Measurements from ENCODE around the gene EXOC3L4.
A peak's percentile ranks its signal among the peaks of the same experiment; 100 is the strongest.

The EXOC3L4 gene

DNA sequence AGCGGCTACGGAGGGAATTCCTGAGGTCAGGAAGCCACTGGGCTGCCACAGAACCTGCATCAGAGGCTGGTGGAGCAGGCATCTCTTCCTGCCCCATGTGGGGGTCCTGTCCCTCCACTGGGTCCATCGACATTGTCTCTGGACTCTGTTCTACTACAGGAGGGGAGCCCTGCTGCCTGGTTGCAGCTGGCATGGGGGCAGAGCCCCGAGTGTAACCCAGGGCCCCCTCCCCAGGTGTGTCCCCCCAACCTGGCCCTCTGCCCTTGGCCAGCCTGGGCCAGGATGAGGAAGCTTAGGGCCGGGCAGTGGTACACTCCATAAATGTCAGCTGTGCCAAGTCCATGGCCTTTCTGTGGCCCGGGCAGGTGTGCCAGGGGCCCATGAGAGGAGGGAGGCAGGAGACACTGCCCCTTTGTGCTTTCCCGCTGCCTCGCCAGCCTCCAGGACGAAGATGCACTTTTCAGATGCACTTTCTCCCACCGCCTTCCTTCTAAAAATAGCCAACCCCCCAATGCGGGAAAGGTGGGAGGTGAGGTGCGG, 4.0 kb upstream of the EXOC3L4 start:
- Histone ChIP-seq H3K27me3 (replicated peaks; ENCODE audit: control insufficient read depth, insufficient read depth, low read length, poor library complexity, severe bottlenecking) (peaks cover 6% of the 10 kb centered on the region), H3K4me3 (ENCODE audit: insufficient read depth, low read depth, low read length, poor library complexity, severe bottlenecking) (no peak overlapping the region), H3K27ac (ENCODE audit: insufficient read depth, low read length, poor library complexity, severe bottlenecking) (no peak overlapping the region), H3K4me1 (ENCODE audit: control insufficient read depth, insufficient read depth, low read length, poor library complexity, severe bottlenecking) (peaks cover 11% of the 10 kb centered on the region), H3K36me3 (ENCODE audit: control insufficient read depth, insufficient read depth, low read length) (no peaks in the 10 kb centered on the region), H3K9me3 (ENCODE audit: control insufficient read depth, low read length) (no peaks in the 10 kb centered on the region)
- no peak for DNase-seq

DNA sequence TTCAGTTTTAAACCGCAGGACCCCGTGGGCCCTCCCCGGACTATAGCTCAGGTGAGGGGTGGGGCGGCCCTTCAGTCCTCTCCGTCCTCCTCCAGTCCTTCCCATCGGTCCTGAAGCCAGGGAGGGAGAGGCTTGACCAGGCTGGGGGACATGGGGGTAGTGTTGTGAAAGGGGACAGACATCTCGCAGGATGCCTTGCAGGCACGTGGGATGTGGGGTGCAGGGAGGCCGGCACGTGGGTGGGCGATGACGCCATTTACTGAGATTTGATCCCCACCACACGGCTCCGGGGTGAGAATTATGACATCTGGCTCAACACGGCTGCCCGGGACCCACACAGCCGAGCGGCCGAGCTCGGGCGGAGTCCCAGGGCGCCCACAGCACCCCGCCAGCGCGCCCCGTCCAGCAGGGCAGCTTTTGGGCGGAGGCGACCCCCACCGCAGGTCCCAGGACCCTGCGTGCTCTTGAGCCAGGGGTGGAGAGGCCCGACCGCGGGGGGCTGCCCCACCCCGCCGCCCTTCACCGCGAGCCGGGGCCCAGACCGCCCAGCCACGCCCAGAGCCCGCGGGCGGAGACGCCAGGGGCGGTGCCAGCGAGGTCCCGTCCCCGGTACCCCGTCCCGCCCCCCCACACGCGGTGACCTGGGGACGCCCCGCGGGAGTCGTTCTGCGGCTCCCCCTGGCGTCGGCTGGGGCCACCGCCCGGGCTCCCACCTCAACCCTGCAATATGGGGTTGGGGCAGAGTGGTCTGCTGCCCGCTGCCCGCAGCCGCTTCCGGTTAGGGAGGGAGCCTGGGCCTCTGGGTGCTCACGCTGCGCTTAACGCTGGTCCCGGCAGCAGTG, 3.3 kb upstream of the EXOC3L4 start:
- H3K27ac ChIP-seq (ENCODE audit: insufficient read depth, low read length, poor library complexity, severe bottlenecking), result no peak overlapping the region
- DNase-seq, result peak; percentile 61 to 73 (median 64)
- no peaks in the 10 kb centered on the region for H3K9me3 ChIP-seq (ENCODE audit: control insufficient read depth, low read length)

DNA sequence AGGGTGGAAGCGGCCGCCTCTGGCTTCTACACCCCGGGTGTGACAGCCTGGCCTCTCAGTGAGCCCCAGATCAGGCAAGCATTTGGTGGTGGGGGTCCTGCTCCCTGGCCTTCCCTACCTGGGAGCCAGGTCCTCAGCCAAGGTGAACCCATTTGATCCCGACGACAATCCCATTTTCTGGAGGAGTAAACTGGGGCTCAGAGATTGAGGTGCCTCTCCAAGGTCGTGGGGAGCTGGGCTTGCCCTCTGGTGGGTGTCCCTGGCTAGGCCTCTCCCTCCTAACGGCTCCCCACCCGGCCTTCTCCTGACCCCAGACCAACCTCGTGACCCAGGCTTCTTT, 2.7 kb upstream of the EXOC3L4 start:
- peaks cover 2% of the 10 kb centered on the region for H3K27me3 ChIP-seq (replicated peaks; ENCODE audit: control insufficient read depth, insufficient read depth, low read length, poor library complexity, severe bottlenecking)
- no peak for DNase-seq
- H3K27ac ChIP-seq (ENCODE audit: insufficient read depth, low read length, poor library complexity, severe bottlenecking), result no peak overlapping the region
- peak overlapping the region; percentile 32 for H3K4me3 ChIP-seq (ENCODE audit: insufficient read depth, low read depth, low read length, poor library complexity, severe bottlenecking)
- H3K4me1 ChIP-seq (ENCODE audit: control insufficient read depth, insufficient read depth, low read length, poor library complexity, severe bottlenecking), result peaks cover 11% of the 10 kb centered on the region
- no peaks in the 10 kb centered on the region for H3K9me3 ChIP-seq (ENCODE audit: control insufficient read depth, low read length)
- no peaks in the 10 kb centered on the region for H3K36me3 ChIP-seq (ENCODE audit: control insufficient read depth, insufficient read depth, low read length)

More for the DNA sequence above, 3.3 kb upstream of the EXOC3L4 start:
- peaks cover 11% of the 10 kb centered on the region for H3K4me1 ChIP-seq (ENCODE audit: control insufficient read depth, insufficient read depth, low read length, poor library complexity, severe bottlenecking)
- peak overlapping the region; percentile 39 for H3K4me3 ChIP-seq (ENCODE audit: insufficient read depth, low read depth, low read length, poor library complexity, severe bottlenecking)
- peaks cover 6% of the 10 kb centered on the region for H3K27me3 ChIP-seq (replicated peaks; ENCODE audit: control insufficient read depth, insufficient read depth, low read length, poor library complexity, severe bottlenecking)
- no peaks in the 10 kb centered on the region for H3K36me3 ChIP-seq (ENCODE audit: control insufficient read depth, insufficient read depth, low read length)

DNA sequence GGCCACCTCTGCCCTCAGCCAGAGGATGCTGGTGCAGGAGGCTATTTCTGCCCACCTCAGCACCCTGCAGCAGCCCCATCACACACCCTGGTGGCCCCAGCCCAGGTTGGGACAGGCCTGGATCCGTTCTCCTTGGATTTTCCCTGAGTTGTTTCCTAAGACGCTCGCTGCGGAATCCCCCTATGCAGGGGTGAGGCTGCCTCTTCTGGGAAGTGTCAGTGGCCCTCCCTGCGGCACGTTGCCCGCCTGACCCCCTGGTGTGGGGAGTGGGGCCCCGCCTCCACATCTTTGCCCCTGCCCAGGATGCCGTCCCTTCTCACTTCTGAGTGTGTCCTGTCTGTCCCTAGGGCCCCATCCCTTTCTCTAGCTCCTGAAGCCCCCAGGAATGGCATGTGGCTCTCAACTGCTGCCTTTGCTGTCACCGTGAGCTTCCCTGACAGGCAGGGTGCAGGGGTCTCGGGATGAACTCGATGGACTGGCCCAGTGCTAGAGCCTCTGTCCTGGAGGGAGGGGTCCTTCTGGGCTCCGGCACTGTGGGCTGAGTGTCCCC, 594 bp upstream of the EXOC3L4 start:
- Histone ChIP-seq H3K36me3 (ENCODE audit: control insufficient read depth, insufficient read depth, low read length) (no peaks in the 10 kb centered on the region), H3K4me3 (ENCODE audit: insufficient read depth, low read depth, low read length, poor library complexity, severe bottlenecking) (no peak overlapping the region), H3K9me3 (ENCODE audit: control insufficient read depth, low read length) (no peaks in the 10 kb centered on the region), H3K27ac (ENCODE audit: insufficient read depth, low read length, poor library complexity, severe bottlenecking) (no peak overlapping the region), H3K27me3 (replicated peaks; ENCODE audit: control insufficient read depth, insufficient read depth, low read length, poor library complexity, severe bottlenecking) (no peaks in the 10 kb centered on the region), H3K4me1 (ENCODE audit: control insufficient read depth, insufficient read depth, low read length, poor library complexity, severe bottlenecking) (peaks cover 11% of the 10 kb centered on the region)
- no peak for DNase-seq

DNA sequence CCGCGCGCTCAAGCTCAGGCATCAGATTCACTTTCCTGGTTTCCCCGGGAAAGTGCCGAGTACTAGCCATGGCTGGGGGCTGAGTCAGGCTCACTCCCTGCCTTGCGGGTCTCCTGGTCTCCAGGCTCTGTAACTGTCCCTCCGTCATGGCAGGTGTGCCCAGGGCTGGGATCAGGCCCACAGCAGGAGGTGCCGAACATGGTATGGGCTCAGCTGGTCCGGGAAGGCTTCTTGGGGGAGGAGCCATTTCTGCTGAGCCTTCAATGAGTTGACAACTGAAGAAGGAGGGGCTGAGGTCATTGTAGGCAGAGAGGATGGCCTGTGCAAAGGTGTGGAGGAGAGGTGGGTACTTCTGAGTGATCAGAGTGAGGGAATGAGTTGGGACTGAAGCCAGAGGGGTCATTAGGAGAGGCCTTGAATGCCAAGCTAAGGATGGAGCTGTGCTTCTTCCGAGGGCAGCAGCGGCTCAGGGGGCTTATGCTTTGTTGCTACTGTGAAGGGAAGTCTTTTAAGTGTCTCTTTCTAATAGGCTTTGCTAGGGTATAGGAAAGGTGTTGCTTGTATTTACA, 769 bp downstream of the EXOC3L4 start:
- Histone ChIP-seq H3K4me1 (ENCODE audit: control insufficient read depth, insufficient read depth, low read length, poor library complexity, severe bottlenecking) (peaks cover 11% of the 10 kb centered on the region), H3K27me3 (replicated peaks; ENCODE audit: control insufficient read depth, insufficient read depth, low read length, poor library complexity, severe bottlenecking) (no peaks in the 10 kb centered on the region)

DNA sequence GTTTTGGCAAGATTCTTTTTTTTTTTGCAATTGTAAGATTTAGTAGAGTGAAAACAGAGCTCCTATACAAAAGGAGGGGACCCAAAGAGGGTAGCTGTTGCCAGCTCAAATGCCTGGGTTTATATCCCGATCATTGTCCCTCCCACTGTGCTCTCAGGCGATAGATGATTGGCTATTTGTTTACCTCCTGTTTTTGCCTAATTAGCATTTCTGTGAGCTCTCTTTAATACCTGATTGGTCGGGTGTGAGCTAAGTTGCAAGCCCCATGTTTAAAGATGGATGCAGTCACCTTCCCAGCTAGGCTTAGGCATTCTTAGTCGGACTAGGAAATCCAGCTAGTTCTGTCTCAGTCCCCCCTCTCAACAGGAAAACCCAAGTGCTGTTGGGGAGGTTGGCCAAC, 1.9 kb downstream of the EXOC3L4 start:
- Histone ChIP-seq H3K27ac (ENCODE audit: insufficient read depth, low read length, poor library complexity, severe bottlenecking) (no peak overlapping the region), H3K4me3 (ENCODE audit: insufficient read depth, low read depth, low read length, poor library complexity, severe bottlenecking) (no peak overlapping the region), H3K9me3 (ENCODE audit: control insufficient read depth, low read length) (no peaks in the 10 kb centered on the region), H3K4me1 (ENCODE audit: control insufficient read depth, insufficient read depth, low read length, poor library complexity, severe bottlenecking) (peaks cover 5% of the 10 kb centered on the region), H3K36me3 (ENCODE audit: control insufficient read depth, insufficient read depth, low read length) (no peaks in the 10 kb centered on the region), H3K27me3 (replicated peaks; ENCODE audit: control insufficient read depth, insufficient read depth, low read length, poor library complexity, severe bottlenecking) (no peaks in the 10 kb centered on the region)
- DNase-seq, result no peak

More for the DNA sequence above, 769 bp downstream of the EXOC3L4 start:
- Histone ChIP-seq H3K27ac (ENCODE audit: insufficient read depth, low read length, poor library complexity, severe bottlenecking) (no peak overlapping the region), H3K4me3 (ENCODE audit: insufficient read depth, low read depth, low read length, poor library complexity, severe bottlenecking) (no peak overlapping the region), H3K9me3 (ENCODE audit: control insufficient read depth, low read length) (no peaks in the 10 kb centered on the region), H3K36me3 (ENCODE audit: control insufficient read depth, insufficient read depth, low read length) (no peaks in the 10 kb centered on the region)
- DNase-seq, result no peak

DNA sequence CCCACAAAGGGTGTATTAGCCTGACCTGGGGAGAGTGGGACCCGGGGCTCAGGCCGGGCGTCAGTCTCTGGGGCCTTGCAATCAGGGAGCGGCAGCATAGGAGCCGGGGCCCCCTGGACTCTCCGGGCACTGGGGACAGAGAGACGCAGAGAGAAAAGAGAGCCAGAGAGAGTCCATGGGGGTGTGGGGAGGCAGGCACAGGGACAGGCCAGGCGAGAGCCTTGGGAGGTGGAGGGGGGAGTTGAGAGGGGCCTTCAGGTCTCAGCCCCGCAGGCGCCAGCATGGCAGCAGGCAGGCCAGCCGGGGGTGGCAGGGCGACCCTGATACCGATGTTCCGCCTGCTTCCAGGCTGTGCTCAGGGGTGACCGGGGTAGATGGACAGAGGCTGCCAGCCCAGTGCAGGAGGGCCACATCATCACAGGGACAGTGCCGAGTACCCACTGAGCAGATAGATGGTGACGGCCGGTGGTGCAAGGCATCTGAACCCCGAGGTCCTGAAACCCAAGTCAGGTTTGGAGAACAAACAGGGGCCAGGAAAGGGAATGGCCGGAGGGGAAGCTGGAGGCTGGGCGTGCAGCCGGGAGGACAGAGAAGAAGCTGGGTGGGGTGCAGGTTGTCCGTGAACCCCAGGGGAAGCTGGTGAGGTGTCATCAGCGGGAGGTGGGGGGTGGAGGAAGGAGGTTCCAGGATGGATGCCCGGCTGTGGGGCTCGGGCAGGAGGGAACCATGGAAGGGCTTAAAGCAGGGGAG, 2.9 kb downstream of the EXOC3L4 start:
- Histone ChIP-seq H3K36me3 (ENCODE audit: control insufficient read depth, insufficient read depth, low read length) (no peaks in the 10 kb centered on the region), H3K4me3 (ENCODE audit: insufficient read depth, low read depth, low read length, poor library complexity, severe bottlenecking) (no peak overlapping the region), H3K9me3 (ENCODE audit: control insufficient read depth, low read length) (no peaks in the 10 kb centered on the region), H3K27ac (ENCODE audit: insufficient read depth, low read length, poor library complexity, severe bottlenecking) (no peak overlapping the region), H3K4me1 (ENCODE audit: control insufficient read depth, insufficient read depth, low read length, poor library complexity, severe bottlenecking) (no peaks in the 10 kb centered on the region), H3K27me3 (replicated peaks; ENCODE audit: control insufficient read depth, insufficient read depth, low read length, poor library complexity, severe bottlenecking) (peaks cover 2% of the 10 kb centered on the region)
- DNase-seq, result no peak

DNA sequence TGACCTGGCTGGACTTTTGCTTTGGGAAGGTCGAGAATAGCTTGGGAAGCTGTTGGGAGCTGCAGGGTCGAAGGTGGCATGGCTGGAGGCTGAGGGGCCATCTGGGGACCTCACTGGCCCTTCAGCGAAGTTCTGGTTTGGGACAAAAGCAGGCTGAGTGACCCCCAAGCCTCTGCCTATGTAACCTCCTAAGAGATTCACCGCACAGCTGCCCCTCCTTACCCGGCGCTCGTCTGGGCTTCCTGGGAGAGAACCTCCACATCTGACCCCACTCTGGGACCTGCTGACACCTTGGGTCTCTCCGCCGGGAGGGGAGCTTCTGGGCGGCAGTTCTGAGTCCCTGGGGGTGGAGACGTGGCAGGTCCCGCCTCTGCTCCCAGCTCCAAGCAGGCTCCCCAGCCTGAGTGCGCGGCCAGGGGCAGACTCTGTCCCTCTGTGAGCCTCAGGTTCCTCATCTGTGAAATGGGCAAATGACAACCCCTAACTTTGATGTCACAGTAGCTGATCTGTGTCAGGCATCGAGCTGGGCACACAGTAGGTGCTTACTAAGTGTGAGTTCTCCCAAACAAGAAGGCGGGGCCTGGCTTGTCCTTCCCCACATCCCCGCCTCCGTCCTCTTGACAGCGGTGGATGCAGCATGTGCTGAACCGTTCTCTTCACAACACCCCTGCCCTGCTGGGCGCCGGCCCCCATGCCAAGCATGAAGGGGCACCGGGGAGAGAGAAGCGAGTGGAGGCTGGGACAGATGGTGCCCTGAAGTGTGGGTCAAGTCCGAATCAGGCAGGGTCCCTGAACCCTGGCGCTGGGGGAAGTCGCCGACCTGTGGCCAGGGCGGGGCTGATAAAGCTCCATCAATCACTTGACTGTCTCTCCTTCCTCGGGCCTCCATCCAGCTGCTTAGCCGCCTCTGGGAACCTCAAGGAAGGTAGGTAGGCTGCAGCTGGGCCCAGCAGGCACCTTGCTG, 3.8 kb downstream of the EXOC3L4 start:
- Histone ChIP-seq H3K4me1 (ENCODE audit: control insufficient read depth, insufficient read depth, low read length, poor library complexity, severe bottlenecking) (no peaks in the 10 kb centered on the region), H3K27me3 (replicated peaks; ENCODE audit: control insufficient read depth, insufficient read depth, low read length, poor library complexity, severe bottlenecking) (peaks cover 7% of the 10 kb centered on the region), H3K9me3 (ENCODE audit: control insufficient read depth, low read length) (no peaks in the 10 kb centered on the region), H3K4me3 (ENCODE audit: insufficient read depth, low read depth, low read length, poor library complexity, severe bottlenecking) (no peak overlapping the region), H3K27ac (ENCODE audit: insufficient read depth, low read length, poor library complexity, severe bottlenecking) (no peak overlapping the region), H3K36me3 (ENCODE audit: control insufficient read depth, insufficient read depth, low read length) (no peaks in the 10 kb centered on the region)
- DNase-seq, result no peak

DNA sequence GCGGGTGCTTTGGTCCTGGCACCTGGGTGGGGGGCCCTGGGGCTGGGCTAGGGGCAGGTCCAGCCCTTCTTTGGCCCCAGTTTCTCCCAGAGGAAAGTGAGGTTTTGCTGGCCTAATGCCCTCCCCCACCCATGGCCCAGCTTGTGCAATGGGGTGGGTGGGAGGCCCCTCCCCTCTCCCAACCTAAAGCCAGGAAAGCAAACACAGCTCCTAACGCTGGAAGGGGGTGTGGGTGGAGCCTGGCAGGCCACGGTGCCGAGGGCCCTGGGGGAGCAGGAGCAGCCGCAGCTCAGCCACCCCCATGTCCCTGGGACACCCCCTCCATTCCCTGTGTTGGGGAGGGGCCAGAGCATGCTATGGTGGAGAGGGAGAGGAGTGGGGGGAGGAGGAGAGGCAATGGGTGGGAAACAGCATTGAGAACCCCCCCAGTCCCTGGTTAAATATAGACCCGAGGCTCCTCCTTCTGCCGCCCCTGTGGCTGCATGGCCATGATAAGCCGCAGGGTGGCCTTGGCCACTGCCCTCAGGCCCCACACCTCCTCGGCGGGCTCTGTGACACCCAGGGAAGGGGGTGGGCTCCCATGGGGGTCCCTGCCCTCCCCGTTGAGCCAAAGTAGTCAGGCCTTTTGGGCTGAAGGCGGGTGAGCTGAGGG, 4.7 kb downstream of the EXOC3L4 start:
- Histone ChIP-seq H3K9me3 (ENCODE audit: control insufficient read depth, low read length) (no peaks in the 10 kb centered on the region), H3K27me3 (replicated peaks; ENCODE audit: control insufficient read depth, insufficient read depth, low read length, poor library complexity, severe bottlenecking) (peaks cover 15% of the 10 kb centered on the region), H3K4me1 (ENCODE audit: control insufficient read depth, insufficient read depth, low read length, poor library complexity, severe bottlenecking) (no peaks in the 10 kb centered on the region), H3K36me3 (ENCODE audit: control insufficient read depth, insufficient read depth, low read length) (no peaks in the 10 kb centered on the region), H3K27ac (ENCODE audit: insufficient read depth, low read length, poor library complexity, severe bottlenecking) (no peak overlapping the region), H3K4me3 (ENCODE audit: insufficient read depth, low read depth, low read length, poor library complexity, severe bottlenecking) (no peak overlapping the region)
- DNase-seq, result no peak
